H9 (cell line): Measurements from ENCODE around the gene RAB30. TPM values are rescaled to one million over a fixed set of nuclear protein-coding genes. Genes with fewer than 3 reads are reported as not detected.

Source experiments
- DNase-seq: peaks from one replicate; pipeline ENCODE4 v3.0.0-alpha.2; 2017
- H2AFZ ChIP-seq: one replicate; pipeline ENCODE4 v1.6.1; 2013; ENCODE audit warnings: mild to moderate bottlenecking, low read length, control low read depth, moderate library complexity
- H2AK5ac ChIP-seq: 2 replicates; pipeline ENCODE4 v1.6.1; 2013; ENCODE audit warnings: low read length, control low read depth, mixed read lengths; ENCODE audit not compliant: insufficient read length
- H2BK120ac ChIP-seq: one replicate; pipeline ENCODE4 v1.6.1; 2013; ENCODE audit warnings: low read depth, mild to moderate bottlenecking, low read length, control low read depth, inconsistent platforms; ENCODE audit not compliant: poor library complexity, severe bottlenecking
- H2BK12ac ChIP-seq: 2 replicates; pipeline ENCODE4 v1.6.1; 2013; ENCODE audit warnings: low read length, control low read depth, mixed read lengths, low read depth; ENCODE audit not compliant: insufficient read length
- H2BK15ac ChIP-seq: 2 replicates; pipeline ENCODE4 v1.6.1; 2013; ENCODE audit warnings: low read depth, low read length, control low read depth
- H2BK20ac ChIP-seq: one replicate; pipeline ENCODE4 v1.6.1; 2013; ENCODE audit warnings: low read depth, mild to moderate bottlenecking, low read length, control low read depth, inconsistent platforms; ENCODE audit not compliant: poor library complexity, severe bottlenecking
- H2BK5ac ChIP-seq: 2 replicates; pipeline ENCODE4 v1.6.1; 2013; ENCODE audit warnings: low read length, control low read depth, mixed read lengths; ENCODE audit not compliant: insufficient read length
- H3K14ac ChIP-seq: 2 replicates; pipeline ENCODE4 v1.6.1; 2013; ENCODE audit warnings: low read length, control low read depth; ENCODE audit not compliant: insufficient read depth
- H3K18ac ChIP-seq: 2 replicates; pipeline ENCODE4 v1.6.1; 2013; ENCODE audit warnings: low read depth, mild to moderate bottlenecking, mixed read lengths, low read length, control low read depth; ENCODE audit not compliant: insufficient read length
- H3K23ac ChIP-seq: 2 replicates; pipeline ENCODE4 v1.6.1; 2013; ENCODE audit warnings: low read length, control low read depth, mixed read lengths, low read depth; ENCODE audit not compliant: insufficient read length
- H3K23me2 ChIP-seq: 2 replicates; pipeline ENCODE4 v1.6.1; 2013; ENCODE audit warnings: low read depth, mild to moderate bottlenecking, mixed read lengths, low read length, control low read depth; ENCODE audit not compliant: insufficient read length, poor library complexity, severe bottlenecking
- H3K27ac ChIP-seq: 2 replicates; pipeline ENCODE4 v1.5.1; 2013; ENCODE audit warnings: low read length, control low read depth, mixed read lengths, low read depth; ENCODE audit not compliant: insufficient read length
- H3K27me3 ChIP-seq: 2 replicates; pipeline ENCODE4 v1.6.1; 2013; ENCODE audit warnings: low read length, control low read depth, inconsistent platforms; ENCODE audit not compliant: insufficient read depth
- H3K4ac ChIP-seq: 2 replicates; pipeline ENCODE4 v1.6.1; 2013; ENCODE audit warnings: low read depth, mild to moderate bottlenecking, control low read depth, inconsistent platforms, low read length, moderate library complexity
- H3K4me1 ChIP-seq: 2 replicates; pipeline ENCODE4 v1.6.1; 2013; ENCODE audit warnings: low read length, control low read depth, inconsistent platforms; ENCODE audit not compliant: insufficient read depth
- H3K4me2 ChIP-seq: 2 replicates; pipeline ENCODE4 v1.6.1; 2013; ENCODE audit warnings: low read length, control low read depth, mixed read lengths; ENCODE audit not compliant: insufficient read length, insufficient read depth
- H3K56ac ChIP-seq: 2 replicates; pipeline ENCODE4 v1.6.1; 2013; ENCODE audit warnings: low read depth, mild to moderate bottlenecking, mixed read lengths, low read length, control low read depth; ENCODE audit not compliant: insufficient read length
- H3K79me1 ChIP-seq: 2 replicates; pipeline ENCODE4 v1.6.1; 2013; ENCODE audit warnings: low read depth, mild to moderate bottlenecking, moderate library complexity, low read length, control low read depth, inconsistent platforms; ENCODE audit not compliant: insufficient read depth, poor library complexity, severe bottlenecking
- H3K79me2 ChIP-seq: 2 replicates; pipeline ENCODE4 v1.6.1; 2013; ENCODE audit warnings: low read length, control low read depth, inconsistent platforms; ENCODE audit not compliant: insufficient read depth
- H3K9ac ChIP-seq: 2 replicates; pipeline ENCODE4 v1.6.1; 2013; ENCODE audit warnings: low read length, control low read depth, mixed read lengths; ENCODE audit not compliant: insufficient read length; ENCODE audit errors: extremely low read depth
- H3K9me3 ChIP-seq: one replicate; pipeline ENCODE4 v1.6.1; 2013; ENCODE audit warnings: low read depth, low read length, inconsistent platforms; ENCODE audit not compliant: control insufficient read depth
- H3T11ph ChIP-seq: one replicate; pipeline ENCODE4 v1.6.1; 2013; ENCODE audit warnings: mild to moderate bottlenecking, low read length, control low read depth, inconsistent platforms
- H4K20me1 ChIP-seq: one replicate; pipeline ENCODE4 v1.6.1; 2013; ENCODE audit not compliant: control insufficient read depth, insufficient read length, insufficient read depth
- H4K5ac ChIP-seq: 2 replicates; pipeline ENCODE4 v1.6.1; 2013; ENCODE audit warnings: low read depth, mild to moderate bottlenecking, mixed read lengths, low read length, control low read depth; ENCODE audit not compliant: insufficient read length
- H4K8ac ChIP-seq: replicated peaks from 2 replicates; pipeline ENCODE4 v1.6.1; 2013; ENCODE audit warnings: low read length, control low read depth, mixed read lengths, low read depth; ENCODE audit not compliant: insufficient read length
- H4K91ac ChIP-seq: 2 replicates; pipeline ENCODE4 v1.6.1; 2013; ENCODE audit warnings: low read depth, mild to moderate bottlenecking, moderate library complexity, mixed read lengths, low read length, control low read depth; ENCODE audit not compliant: insufficient read length
- H3K27ac Mint-ChIP-seq, 3 experiments: 2 replicates in 2 of 3; 3 replicates in 1 of 3; pipeline ENCODE4 v1.8.0; 2020 to 2021; ENCODE audit warnings: mixed read lengths in 3 of 3, mild to moderate bottlenecking in 1 of 3, moderate library complexity in 1 of 3
- H3K27me3 Mint-ChIP-seq: 2 replicates; pipeline ENCODE4 v1.8.0; 2021; ENCODE audit warnings: low read depth, mild to moderate bottlenecking, moderate library complexity, mixed read lengths
- H3K36me3 Mint-ChIP-seq, 3 experiments: 2 replicates in 2 of 3; 3 replicates in 1 of 3; pipeline ENCODE4 v1.8.0; 2020 to 2021; ENCODE audit warnings: low read depth in 3 of 3, mixed read lengths in 3 of 3; ENCODE audit not compliant: insufficient read depth in 1 of 3
- H3K4me1 Mint-ChIP-seq, 2 experiments: 2 replicates each; pipeline ENCODE4 v1.8.0; 2020; ENCODE audit warnings: mixed read lengths in 2 of 2
- H3K4me3 Mint-ChIP-seq, 2 experiments: 2 replicates in 1 of 2; 3 replicates in 1 of 2; pipeline ENCODE4 v1.8.0; 2020 to 2021; ENCODE audit warnings: mild to moderate bottlenecking in 2 of 2, mixed read lengths in 2 of 2, moderate library complexity in 1 of 2
- H3K9me3 Mint-ChIP-seq, 2 experiments: 2 replicates in 1 of 2; 3 replicates in 1 of 2; pipeline ENCODE4 v1.8.0; 2020; ENCODE audit warnings: mild to moderate bottlenecking in 2 of 2, mixed read lengths in 2 of 2, moderate library complexity in 1 of 2
- CTCF ChIP-seq: fragments of 200-600 bp; sonication (generic); conservative IDR thresholded peaks from 3 replicates; pipeline ENCODE4 v1.8.0; 2021; ENCODE audit warnings: antibody characterized with exemption, mild to moderate bottlenecking
- WGBS: extraction: QIAGEN DNeasy Blood & Tissue Kit; methylation state at CpG from one replicate; pipeline ENCODE4 v1.1.7; 2013; ENCODE audit warnings: missing lambda C conversion rate, low lambda C conversion rate, mixed read lengths; ENCODE audit not compliant: insufficient read length; ENCODE audit errors: extremely low coverage; 5-methylcytosine and 5-hydroxymethylcytosine counted together
- total RNA-seq: library from RNA; stranded (reverse); gene quantifications from 2 replicates; pipeline ENCODE4 v1.2.1, GENCODE V29; 2021

Gene RAB30
- total RNA-seq, 1 experiment from 2014 or later, result 4.8 TPM

- Histone ChIP-seq H3K23ac (no peak overlapping the region), H2AK5ac (no peak overlapping the region), H2BK12ac (no peak overlapping the region), H4K91ac (no peak overlapping the region), H4K8ac (no peak overlapping the region), H3K9me3 (no peaks in the 10 kb centered on the region), H3K56ac (no peak overlapping the region), H4K5ac (no peak overlapping the region), H3K79me2 (no peaks in the 10 kb centered on the region), H3K18ac (no peak overlapping the region), H2BK20ac (no peak overlapping the region), H2AFZ (no peak overlapping the region), H3K14ac (no peak overlapping the region), H4K20me1 (no peaks in the 10 kb centered on the region), H3K27me3 (no peaks in the 10 kb centered on the region), H3K27ac (no peak overlapping the region), H2BK120ac (no peak overlapping the region), H3K4me2 (no peak overlapping the region), H3K9ac (no peak overlapping the region), H2BK5ac (no peak overlapping the region), H3K23me2 (no peaks in the 10 kb centered on the region), H2BK15ac (no peak overlapping the region), H3T11ph (no peak overlapping the region), H3K4ac (no peak overlapping the region), H3K79me1 (no peaks in the 10 kb centered on the region), H3K4me1 (no peaks in the 10 kb centered on the region)
- H3K36me3 Mint-ChIP-seq, result no peaks in the 10 kb centered on the region; a peak in 1 of 7 replicates
- no peak for TF ChIP-seq CTCF
- H3K4me1 Mint-ChIP-seq, result no peaks in the 10 kb centered on the region
- no peak for DNase-seq
- H3K27me3 Mint-ChIP-seq, result no peaks in the 10 kb centered on the region
- no peak overlapping the region for H3K4me3 Mint-ChIP-seq
- no peaks in the 10 kb centered on the region; a peak in 1 of 5 replicates for H3K9me3 Mint-ChIP-seq
- WGBS, result no CpG with 5 or more reads among the region's 4 CpGs
- H3K27ac Mint-ChIP-seq, result no peak overlapping the region
Measured at GRCh38 chr11:82969811-82970210, 101.9 kb downstream of the RAB30 start.
